ENCODE results near the gene RNF208. TPM values are rescaled to one million over a fixed set of nuclear protein-coding genes. Genes with fewer than 3 reads are reported as not detected.
A peak's percentile ranks its signal among the peaks of the same experiment; 100 is the strongest.
"Not testable (repeated sequence)": the region's sequence is repeated elsewhere in the genome, so short reads cannot be mapped to it uniquely, and the experiment has no call there.

Gene RNF208
- total and polyA plus RNA-seq, 7 donors = 4.8 to 12.8 (median 6.4) TPM

DNA sequence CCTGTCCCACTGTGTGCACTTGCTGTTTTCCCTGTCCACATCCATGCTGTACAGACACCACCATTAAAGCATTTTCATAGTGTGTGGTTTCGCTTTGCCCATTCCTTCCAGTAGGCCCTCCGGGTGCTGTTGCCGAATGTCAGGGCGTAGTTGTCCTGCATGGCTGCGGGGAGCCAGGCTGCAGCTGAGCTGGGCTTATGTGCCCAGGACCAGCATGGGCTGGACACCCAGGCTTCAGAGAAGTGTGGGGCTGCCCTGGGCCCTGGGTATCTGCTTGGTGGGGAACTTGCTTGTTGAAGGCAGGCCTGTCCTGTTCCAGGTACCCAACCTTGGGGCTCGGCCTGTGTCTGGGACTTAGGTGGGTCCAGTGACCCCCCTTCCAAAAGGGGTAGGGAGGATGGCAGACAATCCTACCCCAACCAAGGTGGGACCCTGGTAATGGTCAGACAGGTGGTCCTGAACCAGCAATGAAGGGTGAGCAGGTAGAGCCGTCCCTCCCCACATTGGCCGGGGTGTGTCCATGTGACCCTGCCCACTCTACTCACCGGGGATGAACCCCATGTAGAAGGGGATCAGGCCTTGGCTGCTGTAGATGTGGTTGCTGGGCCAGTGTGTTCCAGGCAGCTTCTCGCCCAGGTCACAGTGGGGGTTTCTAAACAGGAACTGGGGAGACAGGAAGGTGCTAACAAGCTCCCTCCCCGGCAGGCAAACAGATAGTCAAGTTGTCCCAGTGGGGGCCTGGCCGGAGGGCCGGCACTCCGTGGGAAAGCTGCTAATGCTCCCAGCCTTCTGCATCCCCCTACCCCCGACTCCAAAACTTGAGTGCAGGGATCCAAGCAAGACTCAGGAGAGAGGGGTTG lies 21.8 kb upstream of the RNF208 start:
- intact Hi-C loops (cut with DNase I) = no loop called here
- Histone ChIP-seq H3K9me3 (no peaks in the 10 kb centered on the region), H3K36me3 (ENCODE audit: insufficient read depth in 1 of 2, low read depth in 1 of 2) (peaks cover 0 to 23% of the 10 kb centered on the region in 2 donors), H3K4me1 (peaks cover 48% of the 10 kb centered on the region), H3K27me3 (ENCODE audit: insufficient read depth in 3 of 3, low read length in 2 of 3) (no peaks in the 10 kb centered on the region), H3K27ac (peak overlapping the region; percentile 58), H3K4me3 (peak overlapping the region; percentile 97)
- DNase-seq = no peak
- WGBS, 3 donors = 59 to 71% (median 66%) methylated on average over 15 of the region's 15 CpGs
- TF ChIP-seq, protein P1, sequence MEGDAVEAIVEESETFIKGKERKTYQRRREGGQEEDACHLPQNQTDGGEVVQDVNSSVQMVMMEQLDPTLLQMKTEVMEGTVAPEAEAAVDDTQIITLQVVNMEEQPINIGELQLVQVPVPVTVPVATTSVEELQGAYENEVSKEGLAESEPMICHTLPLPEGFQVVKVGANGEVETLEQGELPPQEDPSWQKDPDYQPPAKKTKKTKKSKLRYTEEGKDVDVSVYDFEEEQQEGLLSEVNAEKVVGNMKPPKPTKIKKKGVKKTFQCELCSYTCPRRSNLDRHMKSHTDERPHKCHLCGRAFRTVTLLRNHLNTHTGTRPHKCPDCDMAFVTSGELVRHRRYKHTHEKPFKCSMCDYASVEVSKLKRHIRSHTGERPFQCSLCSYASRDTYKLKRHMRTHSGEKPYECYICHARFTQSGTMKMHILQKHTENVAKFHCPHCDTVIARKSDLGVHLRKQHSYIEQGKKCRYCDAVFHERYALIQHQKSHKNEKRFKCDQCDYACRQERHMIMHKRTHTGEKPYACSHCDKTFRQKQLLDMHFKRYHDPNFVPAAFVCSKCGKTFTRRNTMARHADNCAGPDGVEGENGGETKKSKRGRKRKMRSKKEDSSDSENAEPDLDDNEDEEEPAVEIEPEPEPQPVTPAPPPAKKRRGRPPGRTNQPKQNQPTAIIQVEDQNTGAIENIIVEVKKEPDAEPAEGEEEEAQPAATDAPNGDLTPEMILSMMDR (IDR thresholded peaks at IDR 0.05) = no peak
- no peak for ATAC-seq

DNA sequence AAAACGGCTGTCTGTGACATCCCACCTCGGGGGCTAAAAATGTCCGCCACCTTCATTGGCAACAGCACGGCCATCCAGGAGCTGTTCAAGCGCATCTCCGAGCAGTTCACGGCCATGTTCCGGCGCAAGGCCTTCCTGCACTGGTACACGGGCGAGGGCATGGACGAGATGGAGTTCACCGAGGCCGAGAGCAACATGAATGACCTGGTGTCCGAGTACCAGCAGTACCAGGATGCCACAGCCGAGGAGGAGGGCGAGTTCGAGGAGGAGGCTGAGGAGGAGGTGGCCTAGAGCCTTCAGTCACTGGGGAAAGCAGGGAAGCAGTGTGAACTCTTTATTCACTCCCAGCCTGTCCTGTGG lies 21.2 kb upstream of the RNF208 start:
- peaks cover 0 to 23% of the 10 kb centered on the region in 2 donors for H3K36me3 ChIP-seq (ENCODE audit: insufficient read depth in 1 of 2, low read depth in 1 of 2)
- H3K27ac ChIP-seq = peak overlapping the region; percentile 58
- intact Hi-C loops (cut with DNase I); DNase-seq; ATAC-seq; H3K27me3 ChIP-seq (ENCODE audit: insufficient read depth in 3 of 3, low read length in 2 of 3); H3K9me3 ChIP-seq: not testable (repeated sequence)
- WGBS, 3 donors = 88 to 95% (median 91%) methylated on average over 13 to 18 of the region's 18 CpGs
- peak overlapping the region; percentile 97 for H3K4me3 ChIP-seq
- peaks cover 54% of the 10 kb centered on the region for H3K4me1 ChIP-seq

DNA sequence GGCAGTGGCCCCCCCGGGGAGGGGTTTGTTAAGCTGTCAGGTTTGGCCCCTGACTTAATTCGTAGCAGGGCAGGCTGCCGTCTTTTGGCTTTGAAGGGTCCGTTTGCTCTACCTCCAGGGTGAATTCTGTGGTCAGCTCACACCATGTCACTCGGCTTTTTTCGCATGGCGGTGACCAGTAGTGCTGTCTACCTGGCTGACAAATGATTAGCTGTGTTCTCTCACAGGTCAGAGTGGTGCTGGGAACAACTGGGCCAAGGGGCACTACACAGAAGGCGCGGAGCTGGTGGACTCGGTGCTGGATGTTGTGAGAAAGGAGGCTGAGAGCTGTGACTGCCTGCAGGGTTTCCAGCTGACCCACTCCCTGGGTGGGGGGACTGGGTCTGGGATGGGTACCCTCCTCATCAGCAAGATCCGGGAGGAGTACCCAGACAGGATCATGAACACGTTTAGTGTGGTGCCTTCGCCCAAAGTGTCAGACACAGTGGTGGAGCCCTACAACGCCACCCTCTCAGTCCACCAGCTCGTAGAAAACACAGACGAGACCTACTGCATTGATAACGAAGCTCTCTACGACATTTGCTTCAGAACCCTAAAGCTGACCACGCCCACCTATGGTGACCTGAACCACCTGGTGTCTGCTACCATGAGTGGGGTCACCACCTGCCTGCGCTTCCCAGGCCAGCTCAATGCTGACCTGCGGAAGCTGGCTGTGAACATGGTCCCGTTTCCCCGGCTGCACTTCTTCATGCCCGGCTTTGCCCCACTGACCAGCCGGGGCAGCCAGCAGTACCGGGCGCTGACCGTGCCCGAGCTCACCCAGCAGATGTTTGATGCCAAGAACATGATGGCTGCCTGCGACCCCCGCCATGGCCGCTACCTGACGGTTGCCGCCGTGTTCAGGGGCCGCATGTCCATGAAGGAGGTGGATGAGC lies 20.5 kb upstream of the RNF208 start:
- no peak for ATAC-seq
- peak overlapping the region; percentile 98 for H3K27ac ChIP-seq
- H3K9me3 ChIP-seq = no peaks in the 10 kb centered on the region
- H3K4me1 ChIP-seq = peaks cover 55% of the 10 kb centered on the region
- no peak for DNase-seq
- peak overlapping the region; percentile 97 for H3K4me3 ChIP-seq
- TF ChIP-seq, protein P1 (IDR thresholded peaks at IDR 0.05) = no peak
- H3K36me3 ChIP-seq (ENCODE audit: insufficient read depth in 1 of 2, low read depth in 1 of 2) = peaks cover 0 to 23% of the 10 kb centered on the region in 2 donors
- intact Hi-C loops (cut with DNase I) = no loop called here
- no peaks in the 10 kb centered on the region for H3K27me3 ChIP-seq (ENCODE audit: insufficient read depth in 3 of 3, low read length in 2 of 3)
- WGBS, 3 donors = 65 to 71% (median 66%) methylated on average over 36 of the region's 36 CpGs

DNA sequence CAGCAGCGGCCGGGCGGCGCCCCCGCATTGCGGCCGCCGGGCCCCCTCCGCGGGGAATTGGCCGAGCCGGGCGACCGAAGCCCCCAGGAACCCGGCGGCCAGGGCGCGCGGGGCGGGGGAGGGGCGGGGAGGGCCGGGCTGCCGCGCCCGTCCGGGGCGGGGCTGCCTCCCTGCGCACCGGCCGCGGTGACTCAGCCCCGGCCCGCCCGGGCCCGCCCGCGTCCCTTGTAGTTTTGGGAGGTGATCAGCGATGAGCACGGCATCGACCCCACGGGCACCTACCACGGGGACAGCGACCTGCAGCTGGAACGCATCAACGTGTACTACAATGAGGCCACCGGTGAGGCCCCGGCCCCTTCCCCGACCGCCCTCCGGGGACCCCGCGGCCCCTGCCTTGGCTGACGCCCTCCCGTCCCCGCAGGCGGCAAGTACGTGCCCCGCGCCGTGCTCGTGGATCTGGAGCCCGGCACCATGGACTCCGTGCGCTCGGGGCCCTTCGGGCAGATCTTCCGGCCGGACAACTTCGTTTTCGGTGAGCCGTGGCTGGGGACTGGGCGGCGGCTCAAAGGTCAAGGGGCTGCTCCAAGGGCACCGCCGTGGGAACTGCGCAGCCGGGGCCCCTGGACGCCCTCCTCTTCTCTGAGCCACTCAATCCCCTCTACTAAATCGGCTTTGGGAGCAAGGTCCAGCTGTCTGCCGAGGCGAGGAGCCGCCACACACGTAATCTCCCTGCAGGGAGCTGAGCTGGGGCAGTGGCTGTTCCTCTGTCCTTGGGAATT lies 19.6 kb upstream of the RNF208 start:
- H3K4me3 ChIP-seq = peak overlapping the region; percentile 97
- H3K36me3 ChIP-seq (ENCODE audit: insufficient read depth in 1 of 2, low read depth in 1 of 2) = peaks cover 0 to 23% of the 10 kb centered on the region in 2 donors
- ATAC-seq = peak; percentile 23 to 48 (median 34)
- intact Hi-C loops (cut with DNase I) = no loop called here
- peak overlapping the region; percentile 98 for H3K27ac ChIP-seq
- 1 to 2% (median 1%) methylated on average over 36 to 83 of the region's 83 CpGs for WGBS, 3 donors
- no peaks in the 10 kb centered on the region for H3K27me3 ChIP-seq (ENCODE audit: insufficient read depth in 3 of 3, low read length in 2 of 3)
- peaks cover 62% of the 10 kb centered on the region for H3K4me1 ChIP-seq
- H3K9me3 ChIP-seq = no peaks in the 10 kb centered on the region
- TF ChIP-seq, protein P1 (IDR thresholded peaks at IDR 0.05) = no peak
- DNase-seq = peak; percentile 79 to 88
